GM18502 (cell line): ENCODE data around the gene SCN5A.
A peak's percentile ranks its signal among the peaks of the same experiment; 100 is the strongest.
"Not testable (repeated sequence)": the region's sequence is repeated elsewhere in the genome, so short reads cannot be mapped to it uniquely, and the experiment has no call there.

Experiments used
- ATAC-seq: cut with Tn5 transposase; IDR thresholded peaks from one replicate; pipeline ENCODE4 v1.9.1; 2021; ENCODE audit warnings: mild to moderate bottlenecking; ENCODE audit not compliant: unreplicated experiment, poor library complexity

The SCN5A gene

DNA sequence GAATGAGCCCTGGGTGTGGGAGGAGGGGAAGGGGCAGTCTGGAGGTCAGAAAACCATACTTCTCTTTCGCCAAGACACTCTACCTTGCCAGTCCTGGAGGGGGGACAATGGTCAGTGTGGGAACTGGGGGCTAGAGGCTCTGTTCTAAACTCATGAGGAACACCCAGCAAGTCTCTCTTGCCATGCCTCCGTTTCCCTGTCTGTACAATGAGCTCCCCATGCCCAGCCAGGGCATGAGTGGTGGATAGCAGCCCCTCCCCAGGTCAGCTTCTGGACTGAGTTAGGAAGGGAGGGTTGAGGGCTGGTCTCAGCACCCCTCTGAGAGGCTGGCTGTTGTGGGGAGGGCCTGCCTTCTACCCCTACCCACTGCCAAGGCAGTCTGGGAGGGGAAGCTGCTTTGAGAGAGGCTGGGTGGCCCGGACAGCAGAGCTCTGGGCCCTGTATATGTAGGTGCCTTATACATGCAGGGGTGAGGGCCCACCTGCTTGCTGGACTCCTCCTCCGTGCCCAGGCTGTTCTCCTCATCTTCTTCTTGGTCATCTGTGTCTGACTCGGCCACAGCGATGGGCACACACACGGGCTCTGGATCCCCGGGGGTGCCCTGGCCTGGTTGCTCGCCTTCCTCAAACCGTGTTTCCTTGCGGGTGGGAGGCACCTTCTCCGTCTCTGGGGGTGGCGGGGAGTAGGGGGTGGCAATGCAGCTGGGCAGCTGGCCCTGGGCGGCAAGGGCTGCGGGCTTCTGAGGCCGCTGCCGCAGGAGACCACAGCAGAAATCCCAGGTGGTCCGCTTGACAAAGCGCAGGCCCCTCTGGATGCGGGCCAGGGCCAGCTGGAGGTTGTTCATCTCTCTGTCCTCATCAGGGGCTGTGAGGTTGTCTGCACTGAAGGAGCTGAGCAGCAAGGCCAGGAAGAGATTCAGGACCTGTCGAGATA, 68.8 kb downstream of the SCN5A start:
- ATAC-seq, result no peak

DNA sequence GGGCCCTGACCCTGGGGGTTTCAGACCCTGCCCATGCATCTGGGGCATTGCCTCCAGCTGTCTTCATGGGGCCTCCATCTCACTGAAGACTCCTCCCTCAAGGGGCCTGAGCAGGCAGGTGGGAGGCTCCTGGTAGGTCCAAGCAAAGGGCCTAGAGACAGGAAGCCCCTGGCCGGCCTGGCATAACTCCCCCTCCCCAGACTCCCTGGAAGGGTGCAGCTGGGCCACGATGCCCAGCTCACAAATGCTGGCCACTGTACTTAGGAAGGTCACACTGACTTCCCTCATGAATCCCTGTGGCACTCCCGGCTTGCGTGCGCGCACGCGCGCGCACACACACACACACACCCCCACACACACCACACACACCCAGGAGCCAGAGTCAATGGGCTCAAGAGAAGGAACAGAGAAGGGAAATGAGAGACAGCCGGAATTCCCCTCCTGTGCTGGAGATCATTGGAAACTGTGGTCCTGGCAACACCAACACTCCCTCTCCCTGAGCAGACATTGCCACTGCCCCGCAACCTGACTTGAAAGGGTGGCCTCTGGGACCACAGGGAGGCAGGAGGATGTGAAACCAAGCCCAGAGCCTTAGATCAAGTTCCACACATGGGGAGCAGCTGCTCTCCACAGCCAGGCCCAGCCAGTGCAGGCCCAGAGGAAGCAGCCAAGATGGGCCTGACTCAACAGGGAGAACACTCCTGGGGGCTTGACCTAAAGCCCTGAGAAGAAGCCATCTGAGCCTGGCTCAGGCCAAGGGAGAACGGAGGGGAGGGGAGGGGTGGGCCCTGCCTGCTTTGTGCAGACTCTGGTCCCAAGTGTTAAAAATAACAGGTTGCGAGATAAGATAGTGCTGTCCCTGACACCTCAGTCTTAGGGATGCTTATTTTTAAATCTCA, 69.7 kb downstream of the SCN5A start:
- ATAC-seq, result peak; percentile 70

DNA sequence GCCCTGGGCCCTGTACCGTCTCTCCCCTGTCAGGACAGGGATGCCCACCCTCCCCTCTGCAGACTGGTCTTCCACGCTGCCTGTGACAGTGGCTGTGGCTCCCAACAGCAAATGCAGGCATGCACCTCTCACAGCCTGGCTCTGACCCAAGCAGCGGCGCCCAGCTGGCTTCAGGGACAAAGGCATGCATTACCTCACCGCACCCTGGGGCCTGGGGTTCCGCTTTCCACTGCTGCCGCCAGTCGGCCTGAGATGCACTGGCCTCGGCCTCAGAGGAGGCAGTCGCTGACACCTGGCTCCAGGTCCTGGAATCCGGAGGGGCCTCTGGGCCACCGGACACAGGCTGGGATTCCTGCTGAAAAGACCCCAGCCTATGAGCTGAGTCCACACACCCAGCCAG, 70.3 kb downstream of the SCN5A start:
- ATAC-seq, result no peak

DNA sequence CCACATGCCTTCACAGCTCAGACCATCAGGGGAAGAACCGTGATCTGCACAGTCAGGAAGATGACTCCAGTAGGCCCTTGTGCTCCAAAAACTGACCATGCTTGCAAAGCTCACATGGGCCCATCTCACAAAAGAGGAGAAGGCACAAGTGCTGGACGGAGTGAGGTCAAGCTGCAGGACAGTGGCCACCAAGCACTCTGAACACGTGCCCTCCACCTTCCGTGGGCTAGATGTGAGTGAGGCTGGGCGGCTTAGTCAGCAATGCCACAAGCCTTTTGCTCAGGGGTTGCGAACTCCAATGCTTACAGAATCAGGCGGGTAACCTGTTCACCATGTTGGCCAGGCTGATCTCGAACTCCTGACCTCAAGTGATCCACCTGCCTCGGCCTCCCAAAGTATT, 70.9 kb downstream of the SCN5A start:
- no peak for ATAC-seq

DNA sequence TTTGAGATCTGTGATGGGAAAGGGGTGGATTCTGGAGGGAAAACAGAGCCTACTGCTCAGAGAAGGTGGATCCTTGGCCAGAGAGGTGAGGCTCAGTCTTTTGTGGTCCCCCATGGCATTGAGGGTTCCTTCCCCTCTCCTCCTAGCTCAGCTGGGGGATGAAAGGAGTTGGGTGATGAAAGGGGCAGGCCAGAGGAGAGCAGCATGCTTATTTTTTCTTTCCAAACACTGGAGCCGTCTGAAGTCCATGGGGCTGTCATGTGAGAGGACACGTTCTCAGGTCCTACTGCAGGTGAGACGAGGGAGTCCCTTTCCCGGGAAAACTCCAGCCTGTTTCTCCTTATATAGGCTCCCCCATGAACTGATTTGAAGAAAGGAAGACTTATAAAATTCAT, 71.4 kb downstream of the SCN5A start:
- ATAC-seq, result no peak

DNA sequence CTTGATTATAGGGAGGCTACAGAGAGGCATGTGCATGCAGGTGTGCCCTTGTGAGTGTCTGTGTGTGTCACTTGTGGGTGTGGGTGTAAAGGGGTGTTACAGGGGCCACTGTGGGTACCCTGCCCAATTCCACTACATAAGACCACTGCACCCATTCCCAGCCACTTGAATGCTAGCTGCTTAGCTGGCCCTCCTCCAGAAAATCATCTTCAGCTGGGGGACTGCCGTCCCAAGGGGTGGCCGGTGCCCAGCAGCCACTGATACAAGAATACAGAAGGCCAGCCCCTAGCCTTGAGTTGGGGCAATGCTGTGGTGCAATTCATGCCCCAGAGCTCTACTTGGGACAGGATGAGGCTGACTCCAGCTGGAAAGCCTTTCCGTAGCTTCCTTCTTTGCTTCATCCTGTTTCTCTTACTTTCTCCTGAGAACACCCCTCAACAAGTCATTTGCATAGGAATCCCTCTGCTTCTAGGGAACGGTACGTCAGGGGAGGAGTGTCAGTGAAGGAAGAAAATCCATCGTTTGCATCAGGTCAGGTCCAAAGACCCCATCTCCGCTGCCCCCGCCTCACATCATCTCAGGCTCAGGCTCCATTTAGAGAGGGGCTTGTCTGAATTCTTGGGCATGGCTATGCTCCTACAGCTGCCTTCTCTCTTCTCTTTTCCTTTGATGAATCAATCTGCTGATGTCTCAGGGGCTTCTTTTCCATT, 72.0 kb downstream of the SCN5A start:
- no peak for ATAC-seq

DNA sequence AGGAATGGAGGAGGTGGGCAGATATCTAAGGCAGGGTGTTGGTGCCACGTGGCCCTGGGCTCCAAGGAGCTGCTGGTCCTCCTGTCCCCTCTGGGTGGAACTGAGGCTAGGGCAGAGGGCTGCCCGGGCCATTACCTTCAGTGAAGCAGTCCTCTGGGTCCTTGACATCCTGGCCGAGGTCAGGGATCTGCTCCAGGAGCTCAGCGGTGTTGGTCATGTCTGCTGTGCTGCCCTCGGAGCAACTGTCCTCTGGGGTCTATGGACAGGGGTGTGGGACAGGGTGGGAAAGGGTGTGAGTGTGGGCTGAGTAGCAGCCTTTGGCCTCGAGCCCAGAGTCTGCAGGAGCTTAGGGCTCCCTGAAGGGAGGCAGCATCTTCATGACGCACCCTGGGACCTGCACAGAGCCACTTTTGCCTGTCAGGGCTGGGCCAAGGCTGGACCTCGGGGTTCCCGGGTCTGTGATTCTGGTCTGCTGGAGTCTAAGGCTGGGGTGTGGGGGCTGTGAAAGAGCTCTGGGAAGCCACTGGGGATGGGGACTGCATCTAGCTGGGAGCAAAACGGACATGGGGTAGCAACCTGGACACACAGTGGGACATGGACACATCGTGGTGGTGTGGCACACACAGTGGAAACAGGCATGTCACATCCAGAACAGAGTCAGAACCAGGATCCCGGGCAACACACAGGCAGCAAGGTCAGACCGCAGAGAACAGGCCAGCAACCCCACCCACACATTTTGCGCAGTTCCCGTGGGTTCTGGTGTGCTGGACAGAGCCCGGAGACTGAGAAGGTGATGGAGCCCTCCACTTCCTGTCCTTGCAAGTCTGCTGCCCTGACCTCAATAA, 72.7 kb downstream of the SCN5A start:
- no peak for ATAC-seq

DNA sequence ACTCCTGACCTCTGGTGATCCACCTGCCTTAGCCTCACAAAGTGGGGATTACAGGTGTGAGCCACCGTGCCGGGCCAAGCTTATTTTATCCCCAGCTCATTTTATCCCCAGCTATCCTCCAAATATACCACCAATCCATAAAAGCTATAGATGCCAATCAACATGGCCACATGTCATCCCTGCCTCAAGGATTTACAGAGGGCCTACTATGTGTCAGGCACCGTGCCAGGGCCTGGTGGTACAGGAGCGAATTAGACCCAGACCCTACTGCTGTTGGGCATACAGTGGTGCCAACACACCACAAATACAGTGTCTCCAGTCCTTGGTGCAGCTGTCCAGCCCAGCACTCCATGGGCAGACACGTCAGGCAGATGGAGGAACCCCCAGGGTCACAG, 73.4 kb downstream of the SCN5A start:
- ATAC-seq, result no peak

DNA sequence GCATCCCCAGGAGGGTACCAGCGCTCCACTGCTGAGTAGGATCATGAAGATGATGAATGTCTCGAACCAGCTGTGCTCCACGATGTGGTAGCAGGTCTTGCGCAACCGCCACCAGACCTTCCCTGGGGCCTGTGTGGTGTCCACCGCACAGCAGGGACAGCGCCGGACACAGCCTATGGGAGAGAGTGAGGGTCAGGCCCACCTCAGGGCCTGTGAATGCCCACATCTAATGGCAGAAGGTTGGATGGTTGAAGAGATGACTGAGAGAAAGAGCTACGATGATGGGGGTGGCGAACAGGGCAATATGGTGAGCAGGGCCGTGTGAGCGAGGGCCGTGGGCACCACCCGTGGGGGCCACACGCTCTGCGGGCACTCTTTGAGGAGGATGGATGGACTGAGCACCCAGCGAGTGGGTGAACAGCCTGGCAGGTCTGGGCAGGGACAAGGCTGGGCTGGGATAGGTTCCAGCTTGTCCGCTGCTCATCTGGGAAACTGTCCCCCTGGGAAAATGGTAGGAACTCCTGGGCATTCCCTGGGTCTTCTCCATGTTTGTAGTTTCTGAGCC, 74.1 kb downstream of the SCN5A start:
- no peak for ATAC-seq

DNA sequence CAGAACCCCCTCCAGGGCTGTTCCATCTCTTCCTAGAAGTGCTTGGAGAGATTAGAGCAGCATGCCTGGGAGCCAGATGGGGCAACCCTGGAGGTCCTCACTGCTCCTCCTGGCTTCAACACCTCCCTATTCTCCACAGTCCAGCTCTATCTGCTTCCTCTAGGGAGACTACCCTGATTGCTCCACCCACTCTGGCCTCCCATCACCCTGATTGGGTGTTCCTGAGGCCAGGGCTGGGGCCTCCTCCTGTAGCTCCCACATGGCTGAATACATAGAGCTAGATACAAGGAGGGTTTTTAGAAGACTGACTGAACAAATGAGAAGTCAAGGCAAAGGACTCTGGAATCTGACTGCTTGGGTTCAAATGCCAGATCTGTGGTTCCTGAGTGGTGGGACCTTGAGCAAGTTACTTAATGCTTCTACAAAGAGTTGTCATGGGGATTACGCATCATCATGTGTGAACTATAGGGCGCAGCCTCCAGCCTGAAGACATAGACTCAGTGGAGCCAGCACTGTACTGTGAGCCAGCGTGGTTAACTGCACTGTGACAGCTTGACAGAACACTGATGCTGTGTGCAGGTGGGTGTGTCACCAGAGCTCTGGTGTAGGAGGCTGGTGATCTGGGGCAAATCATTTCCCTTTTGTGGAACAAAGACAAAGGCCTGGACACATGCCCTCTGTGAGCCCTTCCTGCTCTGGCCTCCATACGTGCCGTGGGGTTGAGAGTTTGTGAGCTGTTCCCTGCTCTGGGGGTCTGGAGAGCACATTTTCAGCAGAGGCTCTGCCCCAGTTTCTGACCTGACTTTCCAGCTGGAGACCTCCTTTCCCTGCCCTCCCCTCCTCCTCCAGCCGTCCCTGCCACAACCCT, 74.8 kb downstream of the SCN5A start:
- no peak for ATAC-seq

DNA sequence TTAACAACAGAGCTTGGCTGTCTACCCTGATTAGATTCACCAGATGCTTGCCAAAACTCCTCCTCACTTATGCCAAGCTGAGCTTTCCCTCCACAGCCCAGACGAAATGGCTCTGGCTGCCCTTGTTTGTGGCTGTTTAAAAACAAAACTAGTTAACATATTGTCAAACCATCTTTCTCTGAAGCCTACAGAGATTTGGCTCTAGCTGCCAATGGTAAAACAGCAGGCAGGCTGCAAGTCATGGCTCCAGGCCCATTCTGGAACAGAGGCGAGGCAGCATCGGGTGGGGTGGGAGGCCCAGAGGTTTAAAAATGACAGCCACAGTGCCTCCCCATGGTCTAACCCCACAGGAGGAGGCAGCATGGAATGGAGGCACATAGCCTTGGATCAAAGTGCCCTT, 75.9 kb downstream of the SCN5A start:
- no peak for ATAC-seq

DNA sequence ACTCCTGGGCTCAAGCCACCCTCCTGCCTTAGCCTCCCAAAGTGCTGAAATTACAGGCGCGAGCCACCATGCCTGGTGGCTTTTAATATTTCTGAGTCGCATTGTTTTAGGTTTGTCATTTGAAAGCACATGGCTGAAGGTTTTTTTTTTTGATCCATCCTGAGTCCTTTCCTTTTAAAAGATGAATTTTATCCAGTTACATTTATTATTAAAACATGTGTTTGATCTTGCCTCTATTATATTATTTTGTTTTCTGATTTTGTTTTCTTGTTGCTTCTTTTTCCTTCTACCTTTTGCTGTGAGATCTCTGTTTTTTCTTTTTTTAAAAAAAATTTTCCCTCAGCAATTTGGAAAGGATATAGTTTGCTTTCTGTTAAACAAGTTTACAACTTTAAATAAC, 76.4 kb downstream of the SCN5A start:
- ATAC-seq, result no peak

DNA sequence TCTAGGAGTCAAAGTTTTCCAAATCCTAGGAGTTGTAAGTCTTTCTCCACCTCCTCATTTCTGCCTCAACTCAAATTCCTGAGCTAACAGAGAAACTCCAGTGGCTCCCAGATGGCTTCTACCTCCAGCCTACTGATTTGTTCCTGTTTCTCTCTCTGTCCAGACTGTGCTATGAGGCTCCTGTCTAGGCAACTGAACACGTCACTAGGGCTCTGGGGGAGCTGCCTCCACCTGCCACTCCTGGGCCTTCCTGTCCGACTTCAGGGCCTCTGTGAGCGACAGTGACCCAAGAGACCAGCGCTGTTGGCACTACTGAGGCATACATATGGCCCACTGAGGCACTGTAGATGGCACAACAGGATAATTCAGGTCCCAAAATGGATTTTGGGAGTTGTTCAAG, 82.0 kb downstream of the SCN5A start:
- ATAC-seq, result no peak

DNA sequence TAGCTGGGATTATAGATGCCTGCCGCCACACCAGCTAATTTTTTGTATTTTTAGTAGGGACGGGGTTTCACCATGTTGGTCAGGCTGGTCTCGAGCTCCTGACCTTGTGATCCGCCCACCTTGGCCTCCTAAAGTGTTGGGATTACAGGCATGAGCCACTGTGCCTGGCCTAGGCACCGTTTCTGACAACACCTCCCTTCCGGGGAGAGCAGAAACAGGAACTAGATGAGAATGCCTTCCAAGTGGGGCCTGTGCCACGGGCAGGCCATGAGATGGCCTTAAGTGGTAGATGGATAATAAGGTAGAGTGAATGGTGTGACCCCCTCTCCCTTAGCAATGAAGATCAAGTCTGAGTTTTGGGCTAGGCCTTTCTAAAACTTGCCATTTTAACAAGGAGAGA, 82.7 kb downstream of the SCN5A start:
- ATAC-seq, result not testable (repeated sequence)

DNA sequence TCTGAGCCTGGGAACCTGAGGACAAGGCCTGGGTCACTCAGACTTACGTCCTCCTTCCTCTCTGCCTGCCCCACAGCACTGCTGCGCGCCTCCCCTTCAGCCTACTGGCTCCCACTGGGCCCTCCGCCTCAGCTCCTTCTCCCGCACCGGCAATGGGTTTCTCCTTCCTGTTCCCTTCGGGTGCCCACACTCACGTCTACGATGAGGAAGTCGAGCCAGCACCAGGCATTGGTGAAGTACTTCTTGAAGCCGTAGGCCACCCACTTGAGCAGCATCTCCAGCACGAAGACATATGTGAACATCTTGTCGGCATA, 83.3 kb downstream of the SCN5A start:
- no peak for ATAC-seq

DNA sequence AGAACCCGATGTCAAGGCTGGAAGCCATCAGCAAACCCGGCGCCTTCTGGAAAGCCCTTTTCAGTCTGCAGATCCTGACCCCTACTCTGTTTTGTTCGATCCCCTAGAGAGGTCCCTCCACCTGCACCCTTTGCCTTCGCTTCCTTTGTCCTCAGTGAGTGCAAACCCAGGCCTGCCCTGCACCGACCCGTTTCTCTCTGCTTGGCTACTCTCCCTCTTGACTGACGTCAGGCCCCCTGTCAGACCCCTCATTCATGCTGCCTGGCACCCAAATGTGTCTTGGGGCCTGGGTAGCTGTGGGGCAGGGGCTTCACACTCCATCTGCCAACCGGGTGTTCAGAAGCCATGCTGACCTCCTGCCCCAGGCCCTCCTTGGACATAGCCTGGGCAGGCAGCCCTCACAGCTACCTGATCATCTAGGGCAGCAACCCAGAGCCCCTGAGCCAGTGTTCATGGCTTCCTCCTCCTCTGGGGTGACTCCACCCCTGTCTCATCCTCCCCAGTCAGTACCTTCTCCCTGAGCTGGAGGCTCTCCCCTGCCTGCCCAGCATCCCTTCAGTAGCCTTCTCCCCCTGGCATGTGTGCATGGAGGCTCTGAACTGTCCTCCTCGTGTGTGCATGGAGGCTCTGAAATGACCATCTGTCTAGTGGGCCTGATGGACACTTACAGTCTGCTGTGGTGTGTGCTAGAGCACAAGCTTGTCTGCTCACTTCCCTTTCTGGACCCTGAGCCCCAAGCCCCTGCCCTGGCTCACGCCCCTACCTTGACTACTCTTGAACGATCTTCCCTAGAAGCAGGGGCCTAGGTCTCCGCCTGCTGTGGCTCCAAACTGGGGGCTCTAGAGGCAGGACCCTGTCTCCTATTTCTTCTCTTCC, 83.9 kb downstream of the SCN5A start:
- ATAC-seq, result no peak

DNA sequence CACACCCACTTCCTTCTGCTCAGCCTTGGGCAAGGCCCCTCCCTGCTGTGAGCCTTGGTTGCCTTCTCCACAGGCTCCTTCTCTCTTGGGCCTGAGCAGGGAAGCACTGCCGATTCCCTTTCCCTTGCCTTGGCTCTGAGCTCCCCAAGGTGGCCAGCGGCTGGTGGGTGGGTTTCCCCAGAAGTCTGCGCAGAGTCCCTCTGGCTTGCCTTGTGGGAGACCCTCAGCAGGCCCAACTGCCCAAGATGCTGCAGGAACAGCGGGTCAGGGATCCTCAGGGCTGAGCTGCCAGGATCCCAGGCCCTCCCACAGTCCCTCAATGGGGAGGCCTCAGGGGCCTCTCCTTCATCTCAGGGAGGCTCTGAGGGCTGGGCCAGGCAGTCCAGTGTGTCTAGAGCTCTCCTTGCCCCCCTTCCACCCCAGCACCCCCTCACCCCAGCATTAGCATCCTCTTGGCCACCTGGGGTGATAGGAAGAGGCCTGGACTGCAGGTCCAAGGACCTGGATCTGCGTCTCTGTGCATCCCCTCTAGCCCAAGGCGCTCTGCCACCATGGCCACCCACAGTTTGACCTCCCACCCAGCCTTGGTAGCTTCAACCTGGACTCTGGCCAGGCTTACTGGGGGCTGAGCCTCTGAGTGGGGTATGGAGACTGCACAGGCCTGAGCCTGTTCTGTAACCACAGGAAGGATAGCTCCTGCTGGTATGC, 84.7 kb downstream of the SCN5A start:
- no peak for ATAC-seq
